Aorta (tissue), 5 donors: ENCODE measurements around the gene ABCD1. TPM values are rescaled to one million over a fixed set of nuclear protein-coding genes. Genes with fewer than 3 reads are reported as not detected.

Experiments used
- ATAC-seq: fragments of 200-7000 bp; cut with Tn5 transposase; one replicate; pipeline ENCODE4 v1.9.1; 2022; ENCODE audit warnings: moderate library complexity; ENCODE audit not compliant: low FRiP score
- DNase-seq, 2 donors: peaks; one replicate each; pipeline ENCODE4 v3.0.0-alpha.2; 2020
- H3K27ac ChIP-seq, 2 donors: one replicate each; pipeline ENCODE4 v1.5.1; 2013; ENCODE audit warnings: low read length in 2 of 2, mild to moderate bottlenecking in 2 of 2, moderate library complexity in 2 of 2, control low read depth in 1 of 2, inconsistent platforms in 1 of 2, low read depth in 1 of 2
- H3K27me3 ChIP-seq, 2 donors: one replicate each; pipeline ENCODE4 v1.6.1; 2013; ENCODE audit warnings: control low read depth in 1 of 2, low read length in 1 of 2, mild to moderate bottlenecking in 1 of 2, moderate library complexity in 1 of 2; ENCODE audit not compliant: insufficient read depth in 2 of 2, control insufficient read depth in 1 of 2
- H3K36me3 ChIP-seq, 2 donors: one replicate each; pipeline ENCODE4 v1.6.1; 2013; ENCODE audit warnings: control low read depth in 1 of 2, low read length in 1 of 2, mild to moderate bottlenecking in 1 of 2; ENCODE audit not compliant: insufficient read depth in 2 of 2, control insufficient read depth in 1 of 2
- H3K4me1 ChIP-seq, 2 donors: one replicate each; pipeline ENCODE4 v1.6.1; 2013; ENCODE audit warnings: low read length in 2 of 2, control low read depth in 1 of 2, mild to moderate bottlenecking in 1 of 2, moderate library complexity in 1 of 2; ENCODE audit not compliant: insufficient read depth in 2 of 2, control insufficient read depth in 1 of 2
- H3K4me3 ChIP-seq, 2 donors: one replicate each; pipeline ENCODE4 v1.5.1; 2013; ENCODE audit warnings: low read length in 2 of 2, control low read depth in 1 of 2, mild to moderate bottlenecking in 1 of 2
- H3K9me3 ChIP-seq: one replicate; pipeline ENCODE4 v1.6.1; 2013; ENCODE audit warnings: mild to moderate bottlenecking, low read length; ENCODE audit not compliant: control insufficient read depth
- WGBS, 2 donors: extraction: QIAGEN DNeasy Blood & Tissue Kit; methylation state at CpG; one replicate each; pipeline ENCODE4 v1.1.7; 2013; 5-methylcytosine and 5-hydroxymethylcytosine counted together
- intact Hi-C, 2 donors: fragments of 100-400 bp; cut with DNase I; formaldehyde crosslinking; loops; one replicate each; pipeline versions ENCODE4 v1.14.2 to v1.15.0; 2022
- polyA plus RNA-seq, 2 donors: library from polyadenylated mRNA; stranded (reverse); fragments of 200-250 nt; gene quantifications; one replicate each; pipeline ENCODE4 v1.2.3, GENCODE V29; 2013
- total RNA-seq, 2 donors: library from RNA; stranded (reverse); fragmentation: NEBNext Ultra II Directional; extraction: Animal tissue kit (Norgen Biotek cat#: 25700); gene quantifications; one replicate each; pipeline ENCODE4 v1.2.1, GENCODE V29; 2021
- donor health status: healthy with polysubstance abuse.
- donor health status: Bipolar disorder and iron deficiency.
- donor health status: DM: no; HTN: no; CAD: no.
- donor health status: DM: no; HTN: no; CAD: no.
- donor health status: DM: yes; HTN: yes; CAD: no.

Gene ABCD1
- total and polyA plus RNA-seq, 4 donors, result 8.8 to 15.8 (median 10.7) TPM

- Histone ChIP-seq H3K4me1 (no peaks in the 10 kb centered on the region), H3K4me3 (no peak overlapping the region), H3K9me3 (no peaks in the 10 kb centered on the region), H3K36me3 (no peaks in the 10 kb centered on the region), H3K27me3 (no peaks in the 10 kb centered on the region), H3K27ac (no peak overlapping the region)
- DNase-seq (no peak), ATAC-seq (no peak)
- WGBS, 2 donors, result 81 to 82% methylated on average over 20 of the region's 20 CpGs
- intact Hi-C loops, result no loop called here
Observed at GRCh38 chrX:153776120-153776599, 51.5 kb downstream of the ABCD1 start.

DNA sequence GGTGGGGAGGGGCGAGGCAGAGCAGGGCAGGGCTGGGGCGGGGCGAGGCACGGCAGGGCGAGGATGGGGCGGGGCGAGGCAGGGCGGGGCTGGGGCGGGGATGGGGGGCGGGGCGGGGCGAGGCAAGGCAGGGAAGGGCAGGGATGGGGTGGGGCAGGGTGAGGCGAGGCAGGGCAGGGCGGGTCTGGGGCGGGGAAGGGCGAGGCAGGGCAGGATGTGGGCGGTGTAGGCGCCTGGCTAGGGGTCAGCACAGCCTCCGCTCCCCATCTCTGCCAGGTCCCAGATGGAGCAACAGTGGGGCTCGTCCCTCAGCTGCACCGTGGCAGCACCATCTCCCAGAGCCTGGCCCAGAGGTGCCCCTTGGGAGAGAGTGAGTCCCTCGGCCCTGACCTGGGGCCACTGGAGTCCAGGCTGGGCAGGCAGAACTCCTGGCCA is 52.0 kb downstream of the ABCD1 start:
- Histone ChIP-seq H3K27ac (no peak overlapping the region), H3K27me3 (no peaks in the 10 kb centered on the region), H3K4me1 (no peaks in the 10 kb centered on the region), H3K36me3 (no peaks in the 10 kb centered on the region), H3K4me3 (no peak overlapping the region), H3K9me3 (no peaks in the 10 kb centered on the region)
- DNase-seq (no peak), ATAC-seq (no peak)
- intact Hi-C loops, result no loop called here
- WGBS, 2 donors, result 83 to 87% methylated on average over 7 to 14 of the region's 22 CpGs

- ATAC-seq (no peak), DNase-seq (no peak)
- no peaks in the 10 kb centered on the region for H3K36me3 ChIP-seq
- intact Hi-C loops, result no loop called here
- no peaks in the 10 kb centered on the region for H3K9me3 ChIP-seq
- H3K27ac ChIP-seq, result no peak overlapping the region
- no peaks in the 10 kb centered on the region for H3K27me3 ChIP-seq
- WGBS, 2 donors, result 87 to 92% methylated on average over 34 of the region's 34 CpGs
- no peak overlapping the region for H3K4me3 ChIP-seq
- H3K4me1 ChIP-seq, result no peaks in the 10 kb centered on the region
Observed at GRCh38 chrX:153777261-153778090, 52.8 kb downstream of the ABCD1 start.

DNA sequence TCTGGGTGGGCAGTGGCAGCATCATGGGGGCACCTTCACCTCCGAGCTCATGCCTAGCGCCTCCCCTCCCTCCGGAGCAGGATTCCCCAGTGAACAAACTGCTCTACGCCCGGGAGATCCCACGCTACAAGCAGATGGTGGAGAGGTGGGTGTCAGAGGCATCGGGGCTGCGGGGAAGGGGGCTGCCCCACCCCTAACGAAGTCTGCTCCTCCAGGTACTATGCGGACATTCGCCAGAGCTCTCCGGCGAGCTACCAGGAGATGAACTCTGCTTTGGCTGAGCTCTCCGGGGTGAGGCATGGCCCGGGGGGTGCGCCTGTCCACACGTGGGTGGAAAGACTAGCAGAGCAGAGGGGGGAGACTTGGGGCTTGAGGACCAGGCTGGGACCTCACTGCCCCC is 53.5 kb downstream of the ABCD1 start:
- no peaks in the 10 kb centered on the region for H3K27me3 ChIP-seq
- intact Hi-C loops, result no loop called here
- no peak overlapping the region for H3K4me3 ChIP-seq
- H3K27ac ChIP-seq, result no peak overlapping the region
- 64 to 76% methylated on average over 17 of the region's 17 CpGs for WGBS, 2 donors
- DNase-seq (peak in 1 of 2 donors; percentile 37), ATAC-seq (no peak)
- no peaks in the 10 kb centered on the region for H3K9me3 ChIP-seq
- no peaks in the 10 kb centered on the region for H3K36me3 ChIP-seq
- H3K4me1 ChIP-seq, result no peaks in the 10 kb centered on the region

DNA sequence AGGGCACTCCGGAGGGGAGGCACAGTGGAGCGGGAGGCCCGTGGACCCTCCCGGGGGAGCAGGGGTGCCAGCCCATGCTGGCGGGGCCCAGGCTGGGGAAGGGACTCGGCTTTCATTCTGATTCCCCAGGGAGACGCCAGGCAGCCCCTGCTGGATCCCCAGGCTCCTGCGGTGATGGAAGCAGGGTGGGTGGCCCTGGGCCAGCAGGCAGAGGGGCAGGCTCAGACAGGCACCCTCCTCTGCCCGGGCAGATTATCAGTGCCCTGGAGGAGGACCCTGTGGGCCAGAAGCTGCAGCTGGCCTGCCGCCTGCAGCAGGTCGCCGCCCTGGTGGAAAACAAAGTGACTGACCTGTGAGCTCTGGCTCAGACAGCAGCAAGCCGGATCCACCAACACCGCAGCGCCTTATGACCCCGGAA is 54.0 kb downstream of the ABCD1 start:
- Histone ChIP-seq H3K4me3 (no peak overlapping the region), H3K9me3 (no peaks in the 10 kb centered on the region), H3K4me1 (no peaks in the 10 kb centered on the region), H3K36me3 (no peaks in the 10 kb centered on the region), H3K27ac (no peak overlapping the region), H3K27me3 (no peaks in the 10 kb centered on the region)
- ATAC-seq, result no peak
- WGBS, 2 donors, result 70 to 73% methylated on average over 15 to 16 of the region's 16 CpGs
- intact Hi-C loops, result no loop called here
- DNase-seq, result peak in 1 of 2 donors; percentile 45

DNA sequence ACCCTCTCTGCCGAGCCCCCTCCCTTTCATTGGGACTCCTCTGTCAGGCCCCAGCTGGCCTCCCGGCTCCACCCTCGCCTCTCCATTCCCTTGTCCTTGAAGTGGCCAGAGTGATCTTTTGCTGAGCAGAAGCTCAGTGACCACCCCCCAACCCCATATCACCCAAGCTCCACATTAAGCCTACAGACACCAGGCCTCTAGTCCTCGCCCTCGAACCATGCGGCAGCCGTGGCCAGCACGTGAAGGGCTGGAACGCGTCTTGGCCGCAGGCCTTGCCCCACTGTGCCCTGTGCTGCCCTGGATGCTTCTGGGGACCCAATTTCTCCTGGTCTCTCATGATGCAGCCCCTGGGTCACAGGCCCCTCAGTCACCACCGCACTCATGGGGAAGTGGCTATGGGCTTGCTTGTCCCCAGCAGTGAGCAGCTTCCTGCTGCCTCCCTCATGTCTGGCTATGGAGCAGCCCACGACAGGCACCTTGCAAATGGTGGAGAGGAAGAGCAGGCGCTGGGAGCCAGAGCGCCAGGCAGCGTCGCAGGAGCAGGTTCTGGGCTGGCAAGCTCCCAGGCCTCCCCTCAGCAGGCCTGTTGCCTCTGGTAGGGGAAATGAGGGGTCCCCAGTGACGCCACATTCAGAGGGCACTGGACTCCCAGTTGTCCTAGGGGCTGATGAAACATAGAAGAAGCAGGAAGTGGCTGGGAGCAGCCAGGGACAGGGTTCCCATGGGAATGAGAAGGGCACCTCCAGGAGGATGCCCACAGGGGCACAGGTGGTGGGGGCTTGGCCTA is 55.4 kb downstream of the ABCD1 start:
- intact Hi-C loops, result no loop called here
- Histone ChIP-seq H3K4me3 (no peak overlapping the region), H3K36me3 (no peaks in the 10 kb centered on the region), H3K4me1 (no peaks in the 10 kb centered on the region), H3K27ac (peak overlapping the region in 1 of 2 donors; percentile 29), H3K27me3 (no peaks in the 10 kb centered on the region), H3K9me3 (no peaks in the 10 kb centered on the region)
- WGBS, 2 donors, result 78 to 82% methylated on average over 18 of the region's 18 CpGs
- ATAC-seq (no peak), DNase-seq (no peak)

DNA sequence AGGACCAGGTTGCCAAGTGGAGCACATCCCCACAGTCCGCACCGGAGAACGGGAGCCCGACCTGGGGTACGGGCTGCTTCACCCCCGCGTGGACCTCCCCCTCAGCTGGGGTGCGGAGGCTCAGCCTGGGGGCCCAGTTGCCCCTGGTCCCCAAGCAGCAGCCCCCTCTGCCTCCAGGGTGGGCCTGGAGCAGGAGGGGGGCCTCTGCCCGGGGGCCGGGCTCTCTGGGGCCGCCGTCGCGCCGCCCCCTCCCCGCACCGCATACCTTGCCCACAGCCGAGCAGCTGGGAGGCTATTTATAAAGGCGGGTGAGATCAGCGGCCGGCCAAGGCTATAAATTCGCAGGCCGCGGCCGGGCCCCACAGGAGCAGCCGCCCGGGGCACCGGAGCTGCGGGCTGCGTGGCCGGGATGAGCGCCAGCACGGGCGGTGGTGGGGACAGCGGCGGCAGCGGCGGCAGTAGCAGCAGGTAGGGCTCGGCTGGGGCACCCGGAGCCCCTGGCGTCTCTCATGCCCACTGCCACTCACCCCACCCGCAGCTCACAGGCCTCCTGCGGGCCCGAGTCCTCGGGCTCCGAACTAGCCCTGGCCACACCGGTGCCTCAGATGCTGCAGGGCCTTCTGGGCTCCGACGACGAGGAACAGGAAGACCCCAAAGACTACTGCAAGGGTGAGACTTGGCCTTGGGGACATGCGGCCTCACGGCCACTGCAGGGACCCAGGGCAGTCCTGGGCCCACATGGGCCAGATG is 56.2 kb downstream of the ABCD1 start, which contains the start of gene SRPK3:
SRPK3 (plus strand) TSS at position 364 of the 750 bp plus-strand sequence; CDS start at position 410, 46 bp downstream.
- peak within 1 kb of the TSS in 1 of 2 donors; percentile 39 for H3K27ac ChIP-seq
- H3K4me1 ChIP-seq, result no peaks in the 10 kb centered on the region
- peaks cover 0 to 3% of the 10 kb centered on the region in 2 donors for H3K36me3 ChIP-seq
- H3K27me3 ChIP-seq, result no peaks in the 10 kb centered on the region
- intact Hi-C loops, result no loop called here
- H3K9me3 ChIP-seq, result no peaks in the 10 kb centered on the region
- ATAC-seq (peak; percentile 9), DNase-seq (no peak)
- WGBS, 2 donors, result 6 to 52% methylated on average over 49 to 52 of the region's 52 CpGs
- H3K4me3 ChIP-seq, result no peak within 1 kb of the TSS

- H3K27ac ChIP-seq, result peak overlapping the region in 1 of 2 donors; percentile 39
- no peaks in the 10 kb centered on the region for H3K9me3 ChIP-seq
- ATAC-seq (no peak), DNase-seq (no peak)
- H3K27me3 ChIP-seq, result no peaks in the 10 kb centered on the region
- H3K4me3 ChIP-seq, result no peak overlapping the region
- intact Hi-C loops, result no loop called here
- 65 to 71% methylated on average over 24 of the region's 24 CpGs for WGBS, 2 donors
- peaks cover 0 to 3% of the 10 kb centered on the region in 2 donors for H3K36me3 ChIP-seq
- H3K4me1 ChIP-seq, result no peaks in the 10 kb centered on the region
Observed at GRCh38 chrX:153781428-153782047, 56.9 kb downstream of the ABCD1 start.
